Measurements from ENCODE around the gene KCND1.

- TF ChIP-seq, protein P1, sequence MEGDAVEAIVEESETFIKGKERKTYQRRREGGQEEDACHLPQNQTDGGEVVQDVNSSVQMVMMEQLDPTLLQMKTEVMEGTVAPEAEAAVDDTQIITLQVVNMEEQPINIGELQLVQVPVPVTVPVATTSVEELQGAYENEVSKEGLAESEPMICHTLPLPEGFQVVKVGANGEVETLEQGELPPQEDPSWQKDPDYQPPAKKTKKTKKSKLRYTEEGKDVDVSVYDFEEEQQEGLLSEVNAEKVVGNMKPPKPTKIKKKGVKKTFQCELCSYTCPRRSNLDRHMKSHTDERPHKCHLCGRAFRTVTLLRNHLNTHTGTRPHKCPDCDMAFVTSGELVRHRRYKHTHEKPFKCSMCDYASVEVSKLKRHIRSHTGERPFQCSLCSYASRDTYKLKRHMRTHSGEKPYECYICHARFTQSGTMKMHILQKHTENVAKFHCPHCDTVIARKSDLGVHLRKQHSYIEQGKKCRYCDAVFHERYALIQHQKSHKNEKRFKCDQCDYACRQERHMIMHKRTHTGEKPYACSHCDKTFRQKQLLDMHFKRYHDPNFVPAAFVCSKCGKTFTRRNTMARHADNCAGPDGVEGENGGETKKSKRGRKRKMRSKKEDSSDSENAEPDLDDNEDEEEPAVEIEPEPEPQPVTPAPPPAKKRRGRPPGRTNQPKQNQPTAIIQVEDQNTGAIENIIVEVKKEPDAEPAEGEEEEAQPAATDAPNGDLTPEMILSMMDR (IDR thresholded peaks at IDR 0.05; ENCODE audit: poor library complexity, severe bottlenecking): no peak
- TF ChIP-seq EZH2 (IDR thresholded peaks at IDR 0.05; ENCODE audit: borderline replicate concordance, insufficient read depth, low read length, poor library complexity, severe bottlenecking) (no peak), REST (IDR thresholded peaks at IDR 0.05; ENCODE audit: borderline replicate concordance) (no peak), POLR2AphosphoS5 (IDR thresholded peaks at IDR 0.05) (no peak), TAF1 (IDR thresholded peaks at IDR 0.05; ENCODE audit: low read depth) (no peak), EP300 (conservative IDR thresholded peaks at IDR 0.05; ENCODE audit: poor library complexity, severe bottlenecking) (no peak), RAD21 (conservative IDR thresholded peaks at IDR 0.05) (no peak), MXI1 (conservative IDR thresholded peaks at IDR 0.05; ENCODE audit: poor library complexity, severe bottlenecking) (no peak), SMC3 (conservative IDR thresholded peaks at IDR 0.05; ENCODE audit: poor library complexity) (no peak)
Observed at GRCh38 chrX:48961585-48962091, 10.0 kb downstream of the KCND1 start.
